Measurements from ENCODE around the gene MYH7B. TPM values are rescaled to one million over a fixed set of nuclear protein-coding genes. Genes with fewer than 3 reads are reported as not detected.

MYH7B gene
- total RNA-seq, 1 donor from 2014 or later, result 1.2 TPM

DNA sequence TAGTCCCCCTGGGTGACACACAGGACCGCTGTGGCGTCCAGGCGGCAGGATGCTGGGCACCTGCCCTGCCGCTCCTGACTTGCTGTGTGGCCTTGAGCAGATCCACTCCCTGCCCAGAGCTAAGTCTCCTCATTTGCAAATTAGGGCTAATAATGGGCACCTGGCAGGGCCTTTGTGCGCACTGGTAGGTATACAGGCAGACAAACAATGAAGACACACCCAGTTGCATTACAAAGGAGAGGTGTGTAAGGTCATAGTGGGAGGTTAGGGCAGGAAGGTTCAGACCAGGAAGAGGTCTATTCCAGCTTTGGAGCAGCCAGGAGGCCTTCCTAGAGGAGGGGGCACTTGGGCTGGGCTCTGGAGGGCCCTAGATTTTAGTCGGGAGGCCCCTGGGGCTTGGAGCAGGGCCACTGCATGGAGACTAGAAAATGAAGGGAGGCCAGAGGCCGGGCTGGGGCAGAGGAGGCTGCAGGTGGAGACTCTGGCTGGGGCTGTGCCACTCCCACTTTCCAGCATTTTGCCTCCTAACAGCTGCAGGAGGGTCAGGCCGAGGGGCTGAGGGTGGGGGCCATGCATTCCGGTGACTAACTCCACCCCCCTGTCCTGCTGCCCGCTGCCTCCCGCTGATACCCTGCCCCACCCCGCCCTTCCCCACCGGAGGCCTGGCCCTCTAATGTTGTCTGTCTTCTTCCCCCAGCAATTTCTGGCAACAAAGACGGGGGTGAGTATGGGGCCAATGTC lies 28.5 kb downstream of the MYH7B start:
- Mint-ChIP-seq H3K36me3 (ENCODE audit: insufficient read depth) (no peaks in the 10 kb centered on the region), H3K27me3 (peaks cover 30% of the 10 kb centered on the region), H3K4me1 (ENCODE audit: low read depth) (peaks cover 17% of the 10 kb centered on the region), H3K9me3 (ENCODE audit: low read depth) (no peaks in the 10 kb centered on the region), H3K27ac (peak overlapping the region; percentile 46), H3K4me3 (ENCODE audit: low read depth) (no peak overlapping the region)
- no peak for DNase-seq (ENCODE audit: low spot score, unreplicated experiment)
- TF ChIP-seq, protein P1, sequence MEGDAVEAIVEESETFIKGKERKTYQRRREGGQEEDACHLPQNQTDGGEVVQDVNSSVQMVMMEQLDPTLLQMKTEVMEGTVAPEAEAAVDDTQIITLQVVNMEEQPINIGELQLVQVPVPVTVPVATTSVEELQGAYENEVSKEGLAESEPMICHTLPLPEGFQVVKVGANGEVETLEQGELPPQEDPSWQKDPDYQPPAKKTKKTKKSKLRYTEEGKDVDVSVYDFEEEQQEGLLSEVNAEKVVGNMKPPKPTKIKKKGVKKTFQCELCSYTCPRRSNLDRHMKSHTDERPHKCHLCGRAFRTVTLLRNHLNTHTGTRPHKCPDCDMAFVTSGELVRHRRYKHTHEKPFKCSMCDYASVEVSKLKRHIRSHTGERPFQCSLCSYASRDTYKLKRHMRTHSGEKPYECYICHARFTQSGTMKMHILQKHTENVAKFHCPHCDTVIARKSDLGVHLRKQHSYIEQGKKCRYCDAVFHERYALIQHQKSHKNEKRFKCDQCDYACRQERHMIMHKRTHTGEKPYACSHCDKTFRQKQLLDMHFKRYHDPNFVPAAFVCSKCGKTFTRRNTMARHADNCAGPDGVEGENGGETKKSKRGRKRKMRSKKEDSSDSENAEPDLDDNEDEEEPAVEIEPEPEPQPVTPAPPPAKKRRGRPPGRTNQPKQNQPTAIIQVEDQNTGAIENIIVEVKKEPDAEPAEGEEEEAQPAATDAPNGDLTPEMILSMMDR (IDR thresholded peaks at IDR 0.05; ENCODE audit: unreplicated experiment), result no peak

DNA sequence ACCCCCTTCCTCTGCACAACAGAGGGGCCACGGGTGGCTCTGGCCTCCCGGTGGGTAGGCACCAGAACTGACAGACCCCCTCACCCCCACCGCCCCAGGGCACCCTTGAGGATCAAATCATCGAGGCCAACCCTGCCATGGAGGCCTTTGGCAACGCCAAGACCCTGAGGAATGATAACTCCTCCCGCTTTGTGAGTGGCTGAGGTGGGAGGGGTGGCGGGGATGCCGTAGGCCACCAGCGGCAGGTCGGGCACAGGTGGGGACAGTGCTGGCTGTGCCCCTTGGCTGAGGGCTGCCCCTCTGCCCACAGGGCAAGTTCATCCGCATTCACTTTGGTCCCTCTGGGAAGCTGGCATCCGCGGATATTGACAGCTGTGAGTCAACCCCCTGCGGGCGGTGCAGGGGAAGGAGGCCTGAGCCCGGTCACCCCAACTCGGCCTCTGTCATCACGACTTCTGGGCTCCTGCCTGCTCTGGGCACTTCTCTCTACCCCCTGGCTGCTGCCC lies 29.1 kb downstream of the MYH7B start:
- DNase-seq (ENCODE audit: low spot score, unreplicated experiment), result no peak
- H3K36me3 Mint-ChIP-seq (ENCODE audit: insufficient read depth), result no peaks in the 10 kb centered on the region
- no peaks in the 10 kb centered on the region for H3K9me3 Mint-ChIP-seq (ENCODE audit: low read depth)
- H3K4me1 Mint-ChIP-seq (ENCODE audit: low read depth), result peaks cover 17% of the 10 kb centered on the region
- no peak overlapping the region for H3K27ac Mint-ChIP-seq
- TF ChIP-seq, protein P1 (IDR thresholded peaks at IDR 0.05; ENCODE audit: unreplicated experiment), result no peak
- peaks cover 30% of the 10 kb centered on the region for H3K27me3 Mint-ChIP-seq
- no peak overlapping the region for H3K4me3 Mint-ChIP-seq (ENCODE audit: low read depth)

DNA sequence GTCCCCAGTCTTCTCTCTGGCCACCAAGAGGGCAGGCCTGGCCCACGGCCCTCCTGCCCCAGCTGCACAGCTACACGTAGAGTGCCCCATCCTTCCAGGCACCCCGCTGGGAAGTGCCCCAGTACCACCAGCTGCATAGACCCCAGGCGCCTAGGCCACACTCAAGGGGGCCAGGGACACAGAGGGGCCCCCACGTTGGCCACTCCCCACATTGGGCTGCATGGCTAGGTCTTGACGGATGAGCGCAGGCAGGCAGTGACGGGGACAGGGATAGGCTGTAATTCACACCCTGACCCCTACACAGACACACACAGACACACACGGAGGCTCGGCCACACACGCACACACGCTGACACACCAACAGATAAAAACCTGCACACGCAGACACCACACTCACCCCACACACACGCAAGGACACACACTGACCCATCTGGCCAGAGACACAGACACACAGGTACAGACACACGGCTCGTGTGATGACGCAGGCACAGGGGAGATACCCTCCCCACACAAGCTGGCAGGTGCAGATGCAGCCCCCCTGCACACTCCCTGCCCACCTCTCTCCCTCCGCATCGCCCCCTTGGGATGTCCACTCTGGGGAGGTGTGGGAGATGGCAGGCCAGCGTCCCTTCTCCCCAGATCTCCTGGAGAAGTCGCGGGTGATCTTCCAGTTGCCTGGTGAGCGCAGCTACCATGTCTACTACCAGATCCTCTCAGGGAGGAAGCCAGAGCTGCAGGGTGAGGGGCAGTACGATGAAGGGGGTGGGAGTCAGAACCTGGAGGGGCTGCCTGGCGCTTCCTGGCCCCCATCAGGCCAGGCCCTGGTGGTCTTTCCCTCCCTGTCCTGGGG lies 30.0 kb downstream of the MYH7B start:
- DNase-seq (ENCODE audit: low spot score, unreplicated experiment), result no peak
- no peak overlapping the region for H3K27ac Mint-ChIP-seq
- H3K36me3 Mint-ChIP-seq (ENCODE audit: insufficient read depth), result no peaks in the 10 kb centered on the region
- H3K4me3 Mint-ChIP-seq (ENCODE audit: low read depth), result no peak overlapping the region
- H3K27me3 Mint-ChIP-seq, result peaks cover 30% of the 10 kb centered on the region
- no peaks in the 10 kb centered on the region for H3K9me3 Mint-ChIP-seq (ENCODE audit: low read depth)
- H3K4me1 Mint-ChIP-seq (ENCODE audit: low read depth), result peaks cover 17% of the 10 kb centered on the region
- TF ChIP-seq, protein P1 (IDR thresholded peaks at IDR 0.05; ENCODE audit: unreplicated experiment), result no peak

DNA sequence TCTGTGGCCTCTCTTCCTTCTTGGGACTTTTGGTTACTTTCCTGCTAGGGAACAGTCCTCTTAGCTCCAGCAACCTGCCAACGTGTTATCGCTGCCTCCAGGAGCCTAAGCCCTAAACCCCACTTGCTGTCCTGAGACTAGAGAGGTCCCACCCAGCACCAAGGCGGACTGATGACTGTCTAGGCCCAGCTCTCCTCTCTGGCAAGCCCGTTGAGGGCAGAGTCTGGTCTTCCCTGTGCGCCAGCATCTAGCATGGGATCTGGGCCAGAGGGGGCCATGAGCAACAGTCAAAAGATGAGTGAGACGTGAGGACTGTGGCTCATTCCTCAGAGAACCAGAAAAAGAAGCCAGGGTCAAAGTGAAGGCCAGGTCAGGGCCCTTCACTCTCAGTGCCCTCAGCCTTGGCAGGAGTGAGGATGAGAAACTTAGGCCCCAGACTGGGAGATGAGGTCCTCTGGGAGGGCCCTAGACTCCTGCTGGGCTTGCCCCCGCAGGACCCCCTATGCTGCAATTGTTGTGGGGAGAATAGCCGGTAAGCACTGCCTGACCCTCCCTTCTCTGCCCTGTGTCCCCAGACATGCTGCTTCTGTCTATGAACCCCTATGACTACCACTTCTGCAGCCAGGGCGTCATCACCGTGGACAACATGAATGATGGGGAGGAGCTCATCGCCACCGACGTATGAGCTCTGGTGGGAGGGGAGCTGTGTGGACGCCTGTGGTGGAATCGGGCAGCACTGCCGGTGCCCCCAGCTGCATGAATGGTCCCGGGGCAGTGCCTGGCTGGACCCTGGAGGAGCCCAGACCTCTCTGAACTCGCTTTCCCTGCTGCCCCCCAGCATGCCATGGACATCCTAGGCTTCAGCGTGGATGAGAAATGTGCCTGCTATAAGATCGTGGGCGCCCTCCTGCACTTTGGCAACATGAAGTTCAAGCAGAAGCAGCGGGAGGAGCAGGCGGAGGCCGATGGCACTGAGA lies 30.9 kb downstream of the MYH7B start:
- Mint-ChIP-seq H3K36me3 (ENCODE audit: insufficient read depth) (peaks cover 3% of the 10 kb centered on the region), H3K27ac (peak overlapping the region; percentile 11)
- TF ChIP-seq, protein P1 (IDR thresholded peaks at IDR 0.05; ENCODE audit: unreplicated experiment), result no peak

More for the DNA sequence above, 30.9 kb downstream of the MYH7B start:
- Mint-ChIP-seq H3K4me1 (ENCODE audit: low read depth) (peaks cover 17% of the 10 kb centered on the region), H3K27me3 (peaks cover 30% of the 10 kb centered on the region), H3K4me3 (ENCODE audit: low read depth) (no peak overlapping the region), H3K9me3 (ENCODE audit: low read depth) (no peaks in the 10 kb centered on the region)
- no peak for DNase-seq (ENCODE audit: low spot score, unreplicated experiment)
